Keratinocyte (primary cell): ENCODE data around the gene PFAS. TPM values are rescaled to one million over a fixed set of nuclear protein-coding genes. Genes with fewer than 3 reads are reported as not detected.

Source experiments
- DNase-seq: peaks from one replicate; pipeline ENCODE4 v3.0.0-alpha.2; 2011; ENCODE audit warnings: low read depth, missing footprints, low spot score
- FAIRE-seq: peaks from 2 replicates; lab custom pipeline; 2011; peaks lifted over from hg19 to GRCh38; lab: Jason Lieb, UNC
- H2AFZ ChIP-seq: 2 replicates; pipeline ENCODE4 v1.6.0; 2012; ENCODE audit warnings: low read length, control low read depth, inconsistent platforms; ENCODE audit not compliant: control insufficient read depth
- H3K27ac ChIP-seq: 2 replicates; pipeline ENCODE4 v1.5.1; 2011; ENCODE audit warnings: low read length; ENCODE audit not compliant: control insufficient read depth, insufficient read depth
- H3K27me3 ChIP-seq: 3 replicates; pipeline ENCODE4 v1.6.0; 2011; ENCODE audit warnings: low read length; ENCODE audit not compliant: control insufficient read depth, insufficient read depth; ENCODE audit errors: extremely low read depth
- H3K36me3 ChIP-seq, 2 experiments: 2 replicates in 1 of 2; 3 replicates in 1 of 2; pipeline ENCODE4 v1.5.1; 2011; ENCODE audit warnings: low read length in 2 of 2, mild to moderate bottlenecking in 1 of 2; ENCODE audit not compliant: control insufficient read depth in 2 of 2, insufficient read depth in 2 of 2; ENCODE audit errors: extremely low read depth in 1 of 2
- H3K4me1 ChIP-seq: 3 replicates; pipeline ENCODE4 v1.5.1; 2011; ENCODE audit warnings: low read length; ENCODE audit not compliant: control insufficient read depth, insufficient read depth; ENCODE audit errors: extremely low read depth
- H3K4me2 ChIP-seq: 3 replicates; pipeline ENCODE4 v1.6.0; 2011; ENCODE audit warnings: low read depth, low read length; ENCODE audit not compliant: control insufficient read depth, insufficient read depth; ENCODE audit errors: extremely low read depth
- H3K4me3 ChIP-seq, 3 experiments: fragments of 200-600 bp in 1 of 3; sonication (generic) in 1 of 3; 2 replicates in 2 of 3; 3 replicates in 1 of 3; pipeline ENCODE4 v1.5.1; 2011 to 2016; ENCODE audit warnings: low read length in 3 of 3, mild to moderate bottlenecking in 3 of 3, control low read depth in 2 of 3, inconsistent platforms in 1 of 3, low read depth in 1 of 3, mixed read lengths in 1 of 3, mixed run types in 1 of 3, moderate library complexity in 1 of 3; ENCODE audit not compliant: control insufficient read depth in 2 of 3, insufficient read depth in 2 of 3; ENCODE audit errors: extremely low read depth in 1 of 3
- H3K79me2 ChIP-seq: 2 replicates; pipeline ENCODE4 v1.6.0; 2012; ENCODE audit warnings: low read length; ENCODE audit not compliant: control insufficient read depth, insufficient read depth
- H3K9ac ChIP-seq: 3 replicates; pipeline ENCODE4 v1.6.0; 2011; ENCODE audit warnings: low read length; ENCODE audit not compliant: control insufficient read depth, insufficient read depth; ENCODE audit errors: extremely low read depth
- H3K9me1 ChIP-seq: 3 replicates; pipeline ENCODE4 v1.6.0; 2011; ENCODE audit warnings: low read length; ENCODE audit not compliant: control insufficient read depth, insufficient read depth; ENCODE audit errors: extremely low read depth
- H3K9me3 ChIP-seq: 2 replicates; pipeline ENCODE4 v1.5.1; 2012; ENCODE audit warnings: low read depth, low read length; ENCODE audit not compliant: control insufficient read depth
- H4K20me1 ChIP-seq: 3 replicates; pipeline ENCODE4 v1.6.0; 2011; ENCODE audit warnings: low read length; ENCODE audit not compliant: control insufficient read depth, insufficient read depth; ENCODE audit errors: extremely low read depth
- EZH2 ChIP-seq: IDR thresholded peaks from one replicate; pipeline ENCODE4 v1.6.1; 2012; ENCODE audit warnings: inconsistent platforms, mild to moderate bottlenecking, low read length, moderate library complexity
- dilution Hi-C: fragments of 300-500 bp; cut with MboI; formaldehyde crosslinking; loops from one replicate; pipeline ENCODE4 v1.7.0; 2020; ENCODE audit warnings: low sequenced_read_pairs; ENCODE audit not compliant: extremely low pct_ligation_motif_present
- polyA plus RNA-seq, 5 experiments: library from polyadenylated mRNA; depleted of rRNA in 3 of 5; stranded (reverse) in 3 of 5; stranded (forward) in 1 of 5; unstranded in 1 of 5; fragments of >200 nt; gene quantifications; 1 replicate in 1 of 5; 2 replicates in 3 of 5; 3 replicates in 1 of 5; pipeline versions ENCODE4 v1.2.1 to v1.2.3, GENCODE V29; 2011 to 2012; ENCODE audit warnings: missing spikeins in 2 of 5, low read depth in 1 of 5, low replicate concordance in 1 of 5
- TF ChIP-seq, protein P1 (sequence below), 3 experiments: IDR thresholded peaks in 1 of 3; conservative IDR thresholded peaks in 1 of 3; optimal IDR thresholded peaks in 1 of 3; 2 replicates in 2 of 3; 3 replicates in 1 of 3; pipeline versions ENCODE3 to v1.5.1; 2011; ENCODE audit warnings: low read length in 3 of 3, mild to moderate bottlenecking in 3 of 3, moderate library complexity in 2 of 3, control low read depth in 1 of 3, inconsistent platforms in 1 of 3; ENCODE audit not compliant: insufficient read depth in 2 of 3; ENCODE audit errors: extremely low read depth in 1 of 3

PFAS gene
- polyA plus RNA-seq, 1 donor (not counting 4 experiments of a cell fraction or from before 2014, with no cell fraction given), result 14.1 TPM

DNA sequence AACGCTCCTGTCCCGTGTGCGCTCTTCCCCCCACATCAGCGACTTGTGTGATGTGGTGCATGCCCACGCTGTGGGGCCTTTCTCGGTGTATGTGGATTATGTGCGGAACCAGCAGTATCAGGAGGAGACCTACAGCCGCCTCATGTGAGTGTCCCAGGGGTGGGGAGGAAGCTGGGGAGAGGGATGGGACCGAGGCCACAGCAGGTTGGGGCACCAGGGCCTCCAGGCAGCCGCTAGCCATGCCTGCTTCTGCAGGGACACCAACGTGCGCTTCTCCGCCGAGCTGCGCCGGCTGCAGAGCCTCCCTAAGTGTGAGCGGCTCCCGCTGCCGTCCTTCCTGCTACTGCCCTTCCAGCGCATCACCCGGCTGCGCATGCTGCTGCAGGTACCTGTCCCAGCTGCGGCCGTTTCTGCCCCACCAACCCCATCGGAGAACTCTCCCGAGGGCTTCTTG is 66.7 kb downstream of the PFAS start:
- Histone ChIP-seq H3K4me1 (peaks cover 6% of the 10 kb centered on the region), H3K9me1 (no peaks in the 10 kb centered on the region), H3K79me2 (no peaks in the 10 kb centered on the region), H3K9me3 (no peaks in the 10 kb centered on the region), H4K20me1 (no peaks in the 10 kb centered on the region), H3K27ac (no peak overlapping the region), H3K9ac (no peak overlapping the region), H2AFZ (peak overlapping the region; percentile 46), H3K4me3 (peak overlapping the region in 1 of 3 experiments; percentile 27), H3K36me3 (no peaks in the 10 kb centered on the region), H3K4me2 (peak overlapping the region; percentile 60), H3K27me3 (peaks cover 43% of the 10 kb centered on the region)
- dilution Hi-C loops, result no loop called here
- TF ChIP-seq EZH2, result no peak
- TF ChIP-seq, protein P1, sequence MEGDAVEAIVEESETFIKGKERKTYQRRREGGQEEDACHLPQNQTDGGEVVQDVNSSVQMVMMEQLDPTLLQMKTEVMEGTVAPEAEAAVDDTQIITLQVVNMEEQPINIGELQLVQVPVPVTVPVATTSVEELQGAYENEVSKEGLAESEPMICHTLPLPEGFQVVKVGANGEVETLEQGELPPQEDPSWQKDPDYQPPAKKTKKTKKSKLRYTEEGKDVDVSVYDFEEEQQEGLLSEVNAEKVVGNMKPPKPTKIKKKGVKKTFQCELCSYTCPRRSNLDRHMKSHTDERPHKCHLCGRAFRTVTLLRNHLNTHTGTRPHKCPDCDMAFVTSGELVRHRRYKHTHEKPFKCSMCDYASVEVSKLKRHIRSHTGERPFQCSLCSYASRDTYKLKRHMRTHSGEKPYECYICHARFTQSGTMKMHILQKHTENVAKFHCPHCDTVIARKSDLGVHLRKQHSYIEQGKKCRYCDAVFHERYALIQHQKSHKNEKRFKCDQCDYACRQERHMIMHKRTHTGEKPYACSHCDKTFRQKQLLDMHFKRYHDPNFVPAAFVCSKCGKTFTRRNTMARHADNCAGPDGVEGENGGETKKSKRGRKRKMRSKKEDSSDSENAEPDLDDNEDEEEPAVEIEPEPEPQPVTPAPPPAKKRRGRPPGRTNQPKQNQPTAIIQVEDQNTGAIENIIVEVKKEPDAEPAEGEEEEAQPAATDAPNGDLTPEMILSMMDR (optimal IDR thresholded peaks at IDR 0.05 in 1 of 3, IDR thresholded peaks at IDR 0.05 in 1 of 3, conservative IDR thresholded peaks at IDR 0.05 in 1 of 3; ENCODE audit: extremely low read depth in 1 of 3, insufficient read depth in 2 of 3, low read length in 3 of 3), result no peak
- FAIRE-seq (no peak), DNase-seq (no peak)

DNA sequence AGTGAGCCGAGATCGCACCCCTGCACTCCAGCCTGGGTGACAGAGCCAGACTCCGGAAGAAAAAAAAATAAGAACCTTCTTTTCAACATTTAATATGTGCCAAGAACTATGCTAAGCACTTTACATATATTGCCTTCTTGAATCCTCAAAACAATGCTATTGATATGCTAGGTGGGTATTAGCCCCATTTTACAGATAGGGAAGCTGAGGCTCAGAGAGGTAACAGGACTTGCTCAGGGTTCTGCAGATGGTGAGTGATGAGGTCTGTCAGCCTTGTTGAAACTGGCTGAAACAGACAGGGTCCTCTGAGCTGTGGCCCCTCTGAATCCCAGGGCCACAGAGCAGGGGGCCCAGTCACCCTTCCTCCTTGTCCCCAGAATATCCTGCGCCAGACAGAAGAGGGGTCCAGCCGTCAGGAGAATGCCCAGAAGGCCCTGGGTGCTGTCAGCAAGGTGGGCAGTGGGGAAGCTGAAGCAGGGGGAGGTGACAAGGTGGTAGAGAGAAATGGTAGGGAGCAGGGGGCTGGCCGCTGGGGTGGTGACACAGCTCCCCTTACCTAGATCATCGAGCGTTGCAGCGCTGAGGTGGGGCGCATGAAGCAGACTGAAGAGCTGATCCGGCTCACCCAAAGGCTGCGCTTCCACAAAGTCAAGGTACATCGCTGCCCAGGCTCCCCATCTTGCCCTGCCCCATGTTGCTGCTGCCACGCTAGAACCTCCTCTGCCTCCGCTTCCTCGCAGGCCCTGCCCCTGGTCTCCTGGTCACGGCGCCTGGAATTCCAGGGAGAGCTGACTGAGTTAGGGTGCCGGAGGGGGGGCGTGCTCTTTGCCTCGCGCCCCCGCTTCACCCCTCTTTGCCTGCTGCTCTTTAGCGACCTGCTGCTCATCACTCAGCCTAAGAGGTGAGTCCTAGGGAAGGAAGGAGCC is 69.2 kb downstream of the PFAS start:
- Histone ChIP-seq H3K79me2 (no peaks in the 10 kb centered on the region), H3K4me3 (no peak overlapping the region), H3K27me3 (peaks cover 34% of the 10 kb centered on the region), H3K9me1 (no peaks in the 10 kb centered on the region), H3K4me2 (no peak overlapping the region), H3K27ac (no peak overlapping the region), H3K9ac (no peak overlapping the region), H3K36me3 (no peaks in the 10 kb centered on the region), H3K9me3 (no peaks in the 10 kb centered on the region), H3K4me1 (peaks cover 6% of the 10 kb centered on the region), H4K20me1 (no peaks in the 10 kb centered on the region), H2AFZ (no peak overlapping the region)
- DNase-seq (no peak), FAIRE-seq (no peak)
- TF ChIP-seq, protein P1 (optimal IDR thresholded peaks at IDR 0.05 in 1 of 3, IDR thresholded peaks at IDR 0.05 in 1 of 3, conservative IDR thresholded peaks at IDR 0.05 in 1 of 3; ENCODE audit: extremely low read depth in 1 of 3, insufficient read depth in 2 of 3, low read length in 3 of 3), result no peak
- no peak for TF ChIP-seq EZH2
- dilution Hi-C loops, result no loop called here

Other genes starting within 250 kb of the PFAS start
- gene GUCY2D, start 246.7 kb upstream of the PFAS start, polyA plus RNA-seq, result 0.25 to 0.42 TPM in 2 of 3 replicates, not detected in the other
- gene ALOX15B, start 210.2 kb upstream of the PFAS start, polyA plus RNA-seq, result 29.7 to 56.5 TPM (median 31.9 TPM) in 3 replicates
- gene ALOX12B, start 161.6 kb upstream of the PFAS start, polyA plus RNA-seq, result 0.43 to 0.75 TPM (median 0.47 TPM) in 3 replicates
- gene ALOXE3, start 130.8 kb upstream of the PFAS start, polyA plus RNA-seq, result 2.0 to 4.6 TPM (median 2.7 TPM) in 3 replicates
- gene HES7, start 125.2 kb upstream of the PFAS start, polyA plus RNA-seq, result 0.05 to 0.33 TPM (median 0.16 TPM) in 3 replicates
- gene PER1, start 96.9 kb upstream of the PFAS start, polyA plus RNA-seq, result 14.4 to 15.2 TPM (median 15.1 TPM) in 3 replicates
- 8.1 to 10.4 TPM (median 9.8 TPM) in 3 replicates for gene VAMP2, start 86.3 kb upstream of the PFAS start, polyA plus RNA-seq
- gene TMEM107, start 72.9 kb upstream of the PFAS start, polyA plus RNA-seq, result 16.2 to 21.8 TPM (median 19.0 TPM) in 3 replicates
- 4.2 to 6.3 TPM (median 5.5 TPM) in 3 replicates for gene BORCS6, start 59.1 kb upstream of the PFAS start, polyA plus RNA-seq
- 1.4 to 28.2 TPM (median 12.6 TPM) in 3 replicates for gene AURKB, start 38.7 kb upstream of the PFAS start, polyA plus RNA-seq
- 7.4 to 17.7 TPM (median 12.1 TPM) in 3 replicates for gene CTC1, start 1.2 kb upstream of the PFAS start, polyA plus RNA-seq
- gene RANGRF, start 39.4 kb downstream of the PFAS start, polyA plus RNA-seq, result 21.3 to 28.7 TPM (median 24.4 TPM) in 3 replicates
- 0.71 to 1.3 TPM (median 1.1 TPM) in 3 replicates for gene SLC25A35, start 46.1 kb downstream of the PFAS start, polyA plus RNA-seq
- gene ARHGEF15, start 61.0 kb downstream of the PFAS start, polyA plus RNA-seq, result not detected in 3 replicates
- gene ODF4, start 90.6 kb downstream of the PFAS start, polyA plus RNA-seq, result not detected in 3 replicates
- gene RPL26, start 133.9 kb downstream of the PFAS start, polyA plus RNA-seq, result 4,206 to 5,909 TPM (median 4,505 TPM) in 3 replicates
- gene RNF222, start 148.5 kb downstream of the PFAS start, polyA plus RNA-seq, result 0.18 to 0.46 TPM (median 0.23 TPM) in 3 replicates
- gene NDEL1, start 186.6 kb downstream of the PFAS start, polyA plus RNA-seq, result 65.4 to 77.4 TPM (median 76.8 TPM) in 3 replicates